HG03432 (cell line): ENCODE measurements around the gene GARIN5A.

Source experiments
- ATAC-seq: cut with Tn5 transposase; IDR thresholded peaks from one replicate; pipeline ENCODE4 v1.9.1; 2021; ENCODE audit warnings: mild to moderate bottlenecking, moderate library complexity; ENCODE audit not compliant: unreplicated experiment

The GARIN5A gene

DNA sequence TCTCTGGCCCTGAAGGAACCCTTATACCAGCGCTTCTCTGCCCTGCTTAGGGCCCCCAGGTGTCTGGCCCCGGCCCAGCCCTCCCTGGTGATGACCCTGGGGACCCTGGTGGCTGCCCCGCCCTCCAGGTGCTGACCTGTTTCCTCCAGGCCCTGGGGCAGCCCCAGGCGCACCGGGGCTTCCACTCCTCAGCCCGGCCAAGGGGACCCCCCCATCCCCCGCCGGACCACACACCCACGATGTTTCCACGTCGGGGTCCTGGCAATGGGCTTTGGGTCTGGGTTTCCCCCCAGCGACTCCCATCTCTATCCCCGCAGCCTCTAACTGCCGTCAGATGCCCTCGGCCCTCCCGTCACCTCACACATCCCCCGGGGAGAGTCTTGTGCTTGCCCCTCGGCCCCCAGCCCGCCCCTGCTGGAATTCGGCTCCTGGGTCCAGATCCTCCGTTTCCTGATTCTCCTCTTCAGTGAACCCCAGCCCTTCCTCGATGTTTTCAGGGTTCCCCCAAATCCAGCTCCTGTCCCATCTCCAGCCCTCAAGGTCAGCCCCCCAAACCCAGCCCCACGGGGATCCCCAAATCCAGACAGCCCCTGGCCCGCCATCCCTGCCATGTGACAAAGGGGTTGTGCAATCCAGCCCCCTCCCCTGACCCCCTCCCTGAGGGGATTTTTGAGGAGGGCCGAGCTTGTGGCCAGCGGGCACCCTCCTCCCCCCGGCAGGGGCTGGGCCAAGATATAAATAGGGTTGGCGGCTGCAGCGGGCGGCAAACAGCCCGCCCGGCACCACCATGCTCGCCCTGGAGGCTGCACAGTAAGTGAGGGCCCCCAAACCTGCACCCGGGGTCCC, 58.2 kb downstream of the GARIN5A start, which contains the start of gene SPIB:
Gene SPIB (plus strand): TSS at position 763 of the 846 bp plus-strand sequence. CDS start 25 bp downstream, at position 788.
- ATAC-seq: no peak

GRCh38 chr19:50417111-50418081, 59.3 kb downstream of the GARIN5A start:
- ATAC-seq: no peak
